Lower leg skin (tissue), 4 donors: ENCODE data around the gene ART4. TPM values are rescaled to one million over a fixed set of nuclear protein-coding genes. Genes with fewer than 3 reads are reported as not detected.

Source experiments
- DNase-seq, 2 donors: peaks; one replicate each; pipeline ENCODE4 v3.0.0-alpha.2; 2019; ENCODE audit warnings: low spot score in 2 of 2
- H3K4me3 ChIP-seq: fragments of 200-600 bp; sonication (generic); 2 replicates; pipeline ENCODE4 v1.5.1; 2017; ENCODE audit warnings: mild to moderate bottlenecking, low read depth; ENCODE audit not compliant: poor library complexity, severe bottlenecking
- CTCF ChIP-seq, 3 donors: fragments of 450-650 bp; IDR thresholded peaks; one replicate each; pipeline ENCODE4 v1.5.1; 2016; ENCODE audit warnings: antibody characterized with exemption in 3 of 3, mild to moderate bottlenecking in 3 of 3, moderate library complexity in 2 of 3
- POLR2A ChIP-seq, 2 donors: fragments of 450-650 bp; IDR thresholded peaks; one replicate each; pipeline ENCODE4 v1.6.1; 2016 to 2017; ENCODE audit warnings: antibody characterized with exemption in 2 of 2, mild to moderate bottlenecking in 1 of 2, moderate library complexity in 1 of 2
- WGBS, 2 donors: methylation state at CpG; one replicate each; pipeline ENCODE4 v1.1.5; 2018; 5-methylcytosine and 5-hydroxymethylcytosine counted together
- intact Hi-C: fragments of 100-400 bp; cut with DNase I; formaldehyde crosslinking; loops from one replicate; pipeline ENCODE4 v1.15.0; 2023; ENCODE audit warnings: low total_unique reads
- total RNA-seq, 4 donors: library from RNA; depleted of rRNA; stranded (reverse); fragments of >200 nt; gene quantifications; one replicate each; pipeline ENCODE4 v1.1.0, GENCODE V29; 2016

Gene ART4
- total RNA-seq, 4 donors from 2014 or later: 0.17 to 0.42 (median 0.17) TPM; not detected in 1

GRCh38 chr12:14826491-14826890 lies 16.8 kb downstream of the ART4 start:
- intact Hi-C loops: no loop called here
- TF ChIP-seq POLR2A (IDR thresholded peaks at IDR 0.05) (no peak), CTCF (IDR thresholded peaks at IDR 0.05) (no peak)
- DNase-seq: no peak
- 80 to 83% methylated on average over 5 of the region's 5 CpGs for WGBS, 2 donors
- H3K4me3 ChIP-seq: no peak overlapping the region

- no peak overlapping the region for H3K4me3 ChIP-seq
- intact Hi-C loops: no loop called here
- no peak for DNase-seq
- no peak for TF ChIP-seq CTCF (IDR thresholded peaks at IDR 0.05)
- no peak for TF ChIP-seq POLR2A (IDR thresholded peaks at IDR 0.05)
Observed at GRCh38 chr12:14825256-14825655, 18.1 kb downstream of the ART4 start.

GRCh38 chr12:14824012-14824634 lies 19.2 kb downstream of the ART4 start:
- intact Hi-C loops: no loop called here
- no peak overlapping the region for H3K4me3 ChIP-seq
- 72 to 83% methylated on average over 1 of the region's 1 CpG for WGBS, 2 donors
- TF ChIP-seq POLR2A (IDR thresholded peaks at IDR 0.05): no peak
- no peak for TF ChIP-seq CTCF (IDR thresholded peaks at IDR 0.05)
- no peak for DNase-seq

- intact Hi-C loops: no loop called here
- H3K4me3 ChIP-seq: no peak within 1 kb of the TSS
- 68% methylated on average over 3 of the region's 3 CpGs for WGBS, 2 donors
Observed at GRCh38 chr12:14814014-14814413, 29.3 kb downstream of the ART4 start, which contains the start of gene SMCO3. Gene SMCO3 (minus strand): TSS chr12:14814182. CDS start chr12:14806680, 7,502 bp downstream.

GRCh38 chr12:14811486-14811885 lies 31.8 kb downstream of the ART4 start:
- no peak for DNase-seq
- WGBS, 2 donors: 95 to 96% methylated on average over 2 of the region's 2 CpGs
- intact Hi-C loops: no loop called here
- no peak overlapping the region for H3K4me3 ChIP-seq
- TF ChIP-seq CTCF (IDR thresholded peaks at IDR 0.05): no peak
- TF ChIP-seq POLR2A (IDR thresholded peaks at IDR 0.05): no peak

More at GRCh38 chr12:14814014-14814413, 29.3 kb downstream of the ART4 start, which contains the start of gene SMCO3:
- TF ChIP-seq CTCF (IDR thresholded peaks at IDR 0.05) (no peak), POLR2A (IDR thresholded peaks at IDR 0.05) (no peak)
- no peak for DNase-seq
